Measurements from ENCODE around the gene IFT43. TPM values are rescaled to one million over a fixed set of nuclear protein-coding genes. Genes with fewer than 3 reads are reported as not detected.

Gene IFT43
- total RNA-seq, 1 donor: 26.8 TPM

GRCh38 chr14:76133103-76133502 is 147.5 kb downstream of the IFT43 start:
- TF ChIP-seq CTCF (IDR thresholded peaks at IDR 0.05; ENCODE audit: insufficient read depth, low read length): no peak
- peak; percentile 39 for DNase-seq (ENCODE audit: low read depth)
- H3K4me3 ChIP-seq (ENCODE audit: low read depth, low read length): no peak overlapping the region

Other genes with a start within 250 kb of the IFT43 start
- gene TGFB3, start 3.8 kb upstream of the IFT43 start, total RNA-seq (ENCODE audit: low replicate concordance): 9.9 and 15.2 TPM in 2 replicates
- gene GPATCH2L, start 166.2 kb downstream of the IFT43 start, total RNA-seq (ENCODE audit: low replicate concordance): 47.9 and 57.6 TPM in 2 replicates